ENCODE results near the gene ELOVL3.
A peak's percentile ranks its signal among the peaks of the same experiment; 100 is the strongest.

The ELOVL3 gene

DNA sequence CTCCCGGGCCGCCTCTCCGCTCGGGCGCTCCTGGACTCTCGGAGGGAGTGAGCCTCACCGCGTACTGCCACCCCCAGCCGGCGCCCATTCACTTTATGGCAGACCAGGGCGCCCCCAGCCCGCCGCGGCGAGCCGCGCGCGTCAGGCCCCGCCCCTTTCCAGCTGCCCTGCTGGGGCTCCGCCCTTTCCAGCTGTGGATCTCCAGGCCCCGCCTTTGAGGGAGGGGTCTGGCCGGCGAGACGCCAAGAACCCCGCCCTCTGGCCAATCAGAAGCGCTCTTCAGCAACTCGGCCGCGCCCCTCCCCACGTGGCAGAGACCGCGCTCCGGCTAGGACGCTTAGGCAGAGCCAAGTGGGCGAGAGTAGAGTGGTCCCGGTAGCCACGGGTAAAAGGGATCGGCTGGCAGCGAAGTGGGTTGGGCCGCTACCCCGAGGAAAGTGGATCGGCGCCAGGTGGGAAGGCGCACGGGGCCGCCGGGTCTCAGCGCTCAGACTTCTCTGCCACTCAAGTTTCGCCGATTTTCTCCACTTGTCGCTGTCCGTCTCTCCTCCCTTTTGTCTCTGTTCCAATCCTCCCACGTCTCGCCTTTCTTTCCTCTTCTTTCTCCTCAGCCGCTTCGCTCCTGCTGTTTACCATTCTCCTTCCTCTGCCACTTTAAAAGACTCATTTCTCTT lies 15.5 kb downstream of the ELOVL3 start, which contains the start of gene PITX3:
Gene PITX3, minus strand, starts transcription at position 69 of the 674 bp plus-strand sequence. CDS start 9,432 bp downstream, outside the sequence.
- TF ChIP-seq FOXP2 (optimal IDR thresholded peaks at IDR 0.05; ENCODE audit: borderline replicate concordance, extremely low read depth, extremely low read length, insufficient read depth) = no peak
- no peak for TF ChIP-seq POLR2AphosphoS5 (IDR thresholded peaks at IDR 0.05; ENCODE audit: low read depth, low read length)
- peak; percentile 84; the same call in 1 of the 2 replicates for TF ChIP-seq SIN3A (IDR thresholded peaks at IDR 0.05; ENCODE audit: borderline replicate concordance, insufficient read depth, low read length)
- TF ChIP-seq REST (IDR thresholded peaks at IDR 0.05; ENCODE audit: insufficient read depth in 1 of 2, low read depth in 2 of 2, low read length in 2 of 2) = peak in 1 of 2 experiments; percentile 62; a peak in 2 of 4 replicates

GRCh38 chr10:102242118-102242485 lies 16.0 kb downstream of the ELOVL3 start:
- TF ChIP-seq FOXP2 (optimal IDR thresholded peaks at IDR 0.05; ENCODE audit: borderline replicate concordance, extremely low read depth, extremely low read length, insufficient read depth) = no peak
- no peak for TF ChIP-seq POLR2AphosphoS5 (IDR thresholded peaks at IDR 0.05; ENCODE audit: low read depth, low read length)
- TF ChIP-seq TAF1 (IDR thresholded peaks at IDR 0.05; ENCODE audit: borderline replicate concordance, insufficient read depth, low read length) = no peak
- no peak for TF ChIP-seq SIN3A (IDR thresholded peaks at IDR 0.05; ENCODE audit: borderline replicate concordance, insufficient read depth, low read length)
- TF ChIP-seq REST (IDR thresholded peaks at IDR 0.05; ENCODE audit: insufficient read depth in 1 of 2, low read depth in 2 of 2, low read length in 2 of 2) = no peak

DNA sequence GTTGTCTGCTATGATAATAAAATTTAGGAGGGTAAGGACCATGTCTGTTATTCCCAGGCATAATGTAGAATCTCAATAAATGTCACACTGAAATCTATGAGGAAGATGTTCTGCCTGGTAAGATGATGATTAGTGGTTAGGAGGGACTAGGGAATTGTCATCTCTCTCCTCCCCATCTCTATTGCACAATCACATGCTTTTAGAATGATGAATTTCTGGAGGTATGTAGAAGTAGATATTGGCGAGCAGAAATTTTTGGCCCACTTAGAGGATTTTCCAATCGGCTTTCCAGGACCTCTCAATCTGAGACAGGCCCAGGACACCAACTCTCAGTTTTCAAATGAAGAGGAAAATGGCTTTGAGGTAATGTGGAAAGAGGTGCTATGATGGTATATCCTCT lies 17.2 kb downstream of the ELOVL3 start:
- TF ChIP-seq FOXP2 (optimal IDR thresholded peaks at IDR 0.05; ENCODE audit: borderline replicate concordance, extremely low read depth, extremely low read length, insufficient read depth) (no peak), POLR2AphosphoS5 (IDR thresholded peaks at IDR 0.05; ENCODE audit: low read depth, low read length) (no peak), SIN3A (IDR thresholded peaks at IDR 0.05; ENCODE audit: borderline replicate concordance, insufficient read depth, low read length) (no peak), REST (IDR thresholded peaks at IDR 0.05; ENCODE audit: insufficient read depth in 1 of 2, low read depth in 2 of 2, low read length in 2 of 2) (no peak), TAF1 (IDR thresholded peaks at IDR 0.05; ENCODE audit: borderline replicate concordance, insufficient read depth, low read length) (no peak)

GRCh38 chr10:102245082-102245931 lies 19.2 kb downstream of the ELOVL3 start, which contains the start of gene GBF1:
TSS of gene GBF1 (plus strand) at chr10:102245532. CDS start at chr10:102258939, 13,407 bp downstream.
- peak; percentile 31; the same call in 1 of the 2 replicates for TF ChIP-seq SIN3A (IDR thresholded peaks at IDR 0.05; ENCODE audit: borderline replicate concordance, insufficient read depth, low read length)
- no peak for TF ChIP-seq REST (IDR thresholded peaks at IDR 0.05; ENCODE audit: insufficient read depth in 1 of 2, low read depth in 2 of 2, low read length in 2 of 2)
- 0 out of 2 replicates have a peak, but pooled peaks have one; percentile 58 for TF ChIP-seq TAF1 (IDR thresholded peaks at IDR 0.05; ENCODE audit: borderline replicate concordance, insufficient read depth, low read length)
- TF ChIP-seq FOXP2 (optimal IDR thresholded peaks at IDR 0.05; ENCODE audit: borderline replicate concordance, extremely low read depth, extremely low read length, insufficient read depth) = peak; percentile 41
- TF ChIP-seq POLR2AphosphoS5 (IDR thresholded peaks at IDR 0.05; ENCODE audit: low read depth, low read length) = no peak; the same call in 1 of the 2 replicates
